ENCODE results near the gene TMEM253. TPM values are rescaled to one million over a fixed set of nuclear protein-coding genes. Genes with fewer than 3 reads are reported as not detected.
A peak's percentile ranks its signal among the peaks of the same experiment; 100 is the strongest.

TMEM253 gene
- total and polyA plus RNA-seq, 9 of the 15 experiments (the other 6 are each of a cell fraction or from before 2014, with no cell fraction given) = 0.11 to 0.61 (median 0.26) TPM; not detected in 3

- TF ChIP-seq PATZ1 (CRISPR knock-in tag; IDR thresholded peaks at IDR 0.05; ENCODE audit: borderline replicate concordance) = no peak
These were observed 45.3 kb upstream of the TMEM253 start (continued) for GRCh38 chr14:21055432-21056117.

GRCh38 chr14:21056520-21057163 lies 44.2 kb upstream of the TMEM253 start:
- H3K27me3 ChIP-seq (ENCODE audit: control insufficient read depth in 2 of 2, insufficient read depth in 2 of 2, low read length in 2 of 2) = no peaks in the 10 kb centered on the region
- FAIRE-seq (no peak), DNase-seq (ENCODE audit: extremely low read depth in 1 of 4, low spot score in 3 of 4) (no peak), ATAC-seq (no peak)
- no peaks in the 10 kb centered on the region; a peak in 1 of 5 replicates for H3K4me1 ChIP-seq (replicated peaks in 1 of 2; ENCODE audit: control insufficient read depth in 2 of 2, insufficient read depth in 2 of 2, low read length in 2 of 2)
- ChIA-PET POLR2A (interaction anchor here (1.2 to 1.7 kb wide), 2 partner anchors 10 to 38 kb away, joined by 3 to 5 read pairs; no protein-coding TSS in a partner anchor), CTCF (ENCODE audit: low intra/inter-chr PET ratio) (no interaction called here)
- no peak overlapping the region for H3K27ac ChIP-seq (ENCODE audit: extremely low read depth, low read depth, low read length)
- H3K4me2 ChIP-seq (ENCODE audit: insufficient read depth, low read length) = no peak overlapping the region
- H3K9me3 ChIP-seq (replicated peaks; ENCODE audit: control insufficient read depth, insufficient read depth, low read depth, low read length) = no peaks in the 10 kb centered on the region
- no peak for TF ChIP-seq ARID3A (IDR thresholded peaks at IDR 0.05; ENCODE audit: borderline replicate concordance, low read depth, low read length)
- no peak for TF ChIP-seq SAFB2 (IDR thresholded peaks at IDR 0.05; ENCODE audit: borderline replicate concordance, low read depth, low read length, severe bottlenecking)
- H3K79me2 ChIP-seq (ENCODE audit: control insufficient read depth, insufficient read depth, low read length) = no peaks in the 10 kb centered on the region
- no peak overlapping the region for H3K4me3 ChIP-seq
- no peaks in the 10 kb centered on the region for H4K20me1 ChIP-seq (replicated peaks; ENCODE audit: control insufficient read depth, insufficient read depth, low read length)
- no peaks in the 10 kb centered on the region for H3K36me3 ChIP-seq (ENCODE audit: control insufficient read depth, insufficient read depth, low read length)
- no peaks in the 10 kb centered on the region for H3K9me1 ChIP-seq (ENCODE audit: control insufficient read depth, insufficient read depth, low read length)
- peak overlapping the region; percentile 9; the same call in 1 of the 2 replicates for H2AFZ ChIP-seq (ENCODE audit: low read depth, low read length)
- no TSS peak for BruUV-seq (replicated peaks)
- H3K9ac ChIP-seq (ENCODE audit: insufficient read depth in 1 of 2, low read depth in 2 of 2, low read length in 2 of 2) = no peak overlapping the region
- in situ Hi-C loops (cut with MboI) (no loop called here), intact Hi-C loops (cut with micrococcal nuclease) (no loop called here)
- WGBS (ENCODE audit: insufficient coverage, low coverage, missing lambda C conversion rate) = 56% methylated on average over 9 of the region's 10 CpGs

Measured in K562 (cell line).